GM18526 (cell line): ENCODE measurements around the gene ATE1.

Experiments
- POLR2A ChIP-seq: IDR thresholded peaks from 3 replicates; pipeline ENCODE4 v1.6.1; 2011; ENCODE audit not compliant: insufficient read length; ENCODE audit errors: extremely low read depth

The ATE1 gene

GRCh38 chr10:121796342-121796741 is 131.5 kb downstream of the ATE1 start:
- no peak for TF ChIP-seq POLR2A

- no peak for TF ChIP-seq POLR2A
These were observed 135.6 kb downstream of the ATE1 start for GRCh38 chr10:121792198-121792597.

- no peak for TF ChIP-seq POLR2A
These were observed 136.1 kb downstream of the ATE1 start for GRCh38 chr10:121791761-121792160.

GRCh38 chr10:121788717-121789116 is 139.1 kb downstream of the ATE1 start:
- TF ChIP-seq POLR2A = no peak

GRCh38 chr10:121788115-121788514 is 139.7 kb downstream of the ATE1 start:
- TF ChIP-seq POLR2A = no peak

- TF ChIP-seq POLR2A = no peak
These were observed 140.7 kb downstream of the ATE1 start for GRCh38 chr10:121787169-121787568.

GRCh38 chr10:121783782-121784372 is 144.0 kb downstream of the ATE1 start:
- TF ChIP-seq POLR2A = no peak

- TF ChIP-seq POLR2A = no peak
These were observed 146.7 kb downstream of the ATE1 start for GRCh38 chr10:121781101-121781500.

GRCh38 chr10:121774813-121775212 is 153.0 kb downstream of the ATE1 start:
- TF ChIP-seq POLR2A = no peak

- no peak for TF ChIP-seq POLR2A
These were observed 153.4 kb downstream of the ATE1 start for GRCh38 chr10:121774404-121774803.

- TF ChIP-seq POLR2A = no peak
These were observed 154.9 kb downstream of the ATE1 start for GRCh38 chr10:121772884-121773283.

- TF ChIP-seq POLR2A = no peak
These were observed 155.4 kb downstream of the ATE1 start for GRCh38 chr10:121772406-121772805.

- TF ChIP-seq POLR2A = no peak
These were observed 155.9 kb downstream of the ATE1 start for GRCh38 chr10:121771966-121772365.

GRCh38 chr10:121766426-121766825 is 161.4 kb downstream of the ATE1 start:
- TF ChIP-seq POLR2A = no peak

GRCh38 chr10:121765204-121765603 is 162.6 kb downstream of the ATE1 start:
- no peak for TF ChIP-seq POLR2A

- no peak for TF ChIP-seq POLR2A
These were observed 163.4 kb downstream of the ATE1 start for GRCh38 chr10:121764233-121764942.

GRCh38 chr10:121754666-121755065 is 173.2 kb downstream of the ATE1 start:
- no peak for TF ChIP-seq POLR2A

GRCh38 chr10:121753726-121754476 is 173.9 kb downstream of the ATE1 start:
- no peak for TF ChIP-seq POLR2A
